A549 (cell line): ENCODE measurements around the gene ARHGEF7. TPM values are rescaled to one million over a fixed set of nuclear protein-coding genes. Genes with fewer than 3 reads are reported as not detected.

Source experiments
- ATAC-seq, 2 experiments: fragments of 200-7000 bp in 1 of 2; fragments of >200 bp in 1 of 2; cut with Nextera tagmentation in 1 of 2; cut with Tn5 transposase in 1 of 2; 3 replicates each; pipeline versions ENCODE4 v1.8.0 to v1.9.1; 2018 to 2020; ENCODE audit warnings: mild to moderate bottlenecking in 1 of 2, moderate library complexity in 1 of 2
- CTCF ChIA-PET: fragments of 300-600 bp; sonication (Branson Sonifier 250); formaldehyde crosslinking; extraction: SDS; loops from one replicate; lab custom pipeline; 2021; ENCODE audit warnings: antibody characterized with exemption, inconsistent platforms; lab: Yijun Ruan, JAX
- POLR2A ChIA-PET: fragments of 350-600 bp; formaldehyde crosslinking; extraction: SDS; loops from one replicate; lab custom pipeline; 2021; ENCODE audit warnings: antibody characterized with exemption, inconsistent platforms; lab: Yijun Ruan, JAX
- DNase-seq, 2 experiments: peaks; one replicate each; pipeline versions ENCODE4 v3.0.0 to v3.0.0-alpha.2; 2011 to 2016; ENCODE audit warnings: low read depth in 1 of 2, low spot score in 1 of 2
- FAIRE-seq: peaks from 2 replicates; lab custom pipeline; 2011; peaks lifted over from hg19 to GRCh38; lab: Jason Lieb, UNC
- H3K27ac ChIP-seq, 2 experiments: fragments of >200 bp; sonication (Bioruptor Twin); formaldehyde crosslinking; 3 replicates each; pipeline ENCODE4 v1.5.1; 2016 to 2017
- H3K4me1 ChIP-seq: fragments of >200 bp; sonication (Bioruptor Twin); formaldehyde crosslinking; 3 replicates; pipeline ENCODE4 v1.6.1; 2016
- H3K4me2 ChIP-seq: fragments of >200 bp; sonication (Bioruptor Twin); formaldehyde crosslinking; 3 replicates; pipeline ENCODE4 v1.6.1; 2016
- H3K4me3 ChIP-seq: fragments of >200 bp; sonication (Bioruptor Twin); formaldehyde crosslinking; 3 replicates; pipeline ENCODE4 v1.5.1; 2016
- H3K9me3 ChIP-seq: fragments of >200 bp; sonication (Bioruptor Twin); formaldehyde crosslinking; 3 replicates; pipeline ENCODE4 v1.6.1; 2016
- BHLHE40 ChIP-seq: IDR thresholded peaks from 2 replicates; pipeline ENCODE4 v1.6.1; 2012; ENCODE audit warnings: low read depth, low read length, inconsistent platforms
- ESRRA ChIP-seq: fragments of 150-350 bp; IDR thresholded peaks from 2 replicates; pipeline ENCODE4 v1.6.1; 2014; ENCODE audit warnings: mild to moderate bottlenecking, low read length, borderline replicate concordance
- FOSB ChIP-seq: fragments of 250-450 bp; sonication (Bioruptor Pico); IDR thresholded peaks from 2 replicates; pipeline ENCODE4 v1.5.0; 2020; ENCODE audit warnings: mild to moderate bottlenecking, moderate library complexity
- FOSL2 ChIP-seq, 2 experiments: fragments of 450-650 bp in 1 of 2; fragments of >200 bp in 1 of 2; sonication (Bioruptor Twin) in 1 of 2; formaldehyde crosslinking; IDR thresholded peaks; 2 replicates each; pipeline versions ENCODE4 v1.5.0 to v1.6.1; 2016 to 2020; ENCODE audit warnings: mild to moderate bottlenecking in 1 of 2, moderate library complexity in 1 of 2
- FOXS1 ChIP-seq: fragments of 250-450 bp; sonication (Bioruptor Pico); IDR thresholded peaks from 2 replicates; pipeline ENCODE4 v1.5.0; 2020; ENCODE audit warnings: mild to moderate bottlenecking, moderate library complexity
- GATA3 ChIP-seq: IDR thresholded peaks from 2 replicates; pipeline ENCODE4 v1.6.1; 2012; ENCODE audit warnings: borderline replicate concordance
- HDAC2 ChIP-seq: fragments of 200-600 bp; sonication (generic); IDR thresholded peaks from 2 replicates; pipeline ENCODE4 v1.6.1; 2016
- HEYL ChIP-seq: fragments of 250-450 bp; sonication (Bioruptor Pico); IDR thresholded peaks from 2 replicates; pipeline ENCODE4 v1.8.0; 2021; ENCODE audit warnings: mild to moderate bottlenecking, moderate library complexity
- JUN ChIP-seq, 2 experiments: fragments of >200 bp; sonication (Bioruptor Twin); formaldehyde crosslinking; IDR thresholded peaks; 2 replicates in 1 of 2; 3 replicates in 1 of 2; pipeline ENCODE4 v1.6.1; 2016 to 2017
- JUNB ChIP-seq: fragments of >200 bp; sonication (Bioruptor Twin); formaldehyde crosslinking; IDR thresholded peaks from 2 replicates; pipeline ENCODE4 v1.6.1; 2016
- MAFK ChIP-seq: fragments of 450-650 bp; IDR thresholded peaks from 2 replicates; pipeline ENCODE4 v1.6.1; 2014; ENCODE audit not compliant: partially characterized antibody
- NFE2L2 ChIP-seq: fragments of 150-350 bp; conservative IDR thresholded peaks from 2 replicates; pipeline ENCODE4 v1.6.1; 2014; ENCODE audit warnings: low read length
- NR3C1 ChIP-seq: fragments of >200 bp; sonication (Bioruptor Twin); formaldehyde crosslinking; IDR thresholded peaks from 3 replicates; pipeline ENCODE4 v1.6.1; 2017
- PHF8 ChIP-seq: fragments of 200-600 bp; sonication (generic); IDR thresholded peaks from 2 replicates; pipeline ENCODE4 v1.6.1; 2016; ENCODE audit warnings: low read depth, mild to moderate bottlenecking, antibody characterized with exemption, moderate library complexity, borderline replicate concordance
- POLR2AphosphoS2 ChIP-seq: conservative IDR thresholded peaks from 2 replicates; pipeline ENCODE4 v1.6.1; 2012; ENCODE audit warnings: low read length, improper control_type of control experiment, inconsistent platforms
- RAD21 ChIP-seq, 2 experiments: fragments of >200 bp in 1 of 2; sonication (Bioruptor Twin) in 1 of 2; formaldehyde crosslinking in 1 of 2; IDR thresholded peaks in 1 of 2; conservative IDR thresholded peaks in 1 of 2; 2 replicates in 1 of 2; 3 replicates in 1 of 2; pipeline ENCODE4 v1.6.1; 2012 to 2018; ENCODE audit warnings: inconsistent platforms in 1 of 2
- RARB ChIP-seq: fragments of 250-450 bp; sonication (Bioruptor Pico); IDR thresholded peaks from 2 replicates; pipeline ENCODE4 v1.8.0; 2021; ENCODE audit warnings: mild to moderate bottlenecking, moderate library complexity
- SREBF2 ChIP-seq: fragments of 450-650 bp; IDR thresholded peaks from 2 replicates; pipeline ENCODE4 v1.6.1; 2014; ENCODE audit warnings: mild to moderate bottlenecking, moderate library complexity
- TFCP2L1 ChIP-seq: fragments of 250-450 bp; sonication (Bioruptor Pico); IDR thresholded peaks from 2 replicates; pipeline ENCODE4 v1.5.0; 2021; ENCODE audit warnings: mild to moderate bottlenecking
- TP53 ChIP-seq: fragments of 250-450 bp; sonication (Bioruptor Pico); IDR thresholded peaks from 2 replicates; pipeline ENCODE4 v1.5.0; 2021; ENCODE audit warnings: mild to moderate bottlenecking, moderate library complexity
- ZFP36 ChIP-seq: fragments of 450-650 bp; IDR thresholded peaks from 2 replicates; pipeline ENCODE4 v1.6.1; 2014; ENCODE audit warnings: borderline replicate concordance; ENCODE audit not compliant: partially characterized antibody
- ZSCAN20 ChIP-seq: fragments of 250-450 bp; sonication (Bioruptor Pico); IDR thresholded peaks from 2 replicates; pipeline ENCODE4 v1.8.0; 2022; ENCODE audit warnings: mild to moderate bottlenecking, moderate library complexity
- WGBS: methylation state at CpG from one replicate; pipeline ENCODE4 v1.1.6; 2017; ENCODE audit errors: missing lambda C conversion rate; 5-methylcytosine and 5-hydroxymethylcytosine counted together
- polyA plus RNA-seq, 4 experiments: library from polyadenylated mRNA; depleted of rRNA in 3 of 4; stranded (reverse); fragments of >200 nt; fragmentation: RNase III in 1 of 4; extraction: RNeasy Plus Mini Kit Qiagen cat#74134 plus additional on column Dnase treatment in 1 of 4; gene quantifications; 2 replicates in 3 of 4; 3 replicates in 1 of 4; pipeline ENCODE4 v1.2.3, GENCODE V29; 2011 to 2017
- TF ChIP-seq, protein P1 (sequence below): IDR thresholded peaks from 2 replicates; pipeline ENCODE4 v1.6.1; 2012; ENCODE audit warnings: low read depth, borderline replicate concordance
- TF ChIP-seq, protein P2 (sequence below): fragments of 250-450 bp; sonication (Bioruptor Pico); IDR thresholded peaks from 2 replicates; pipeline ENCODE4 v1.5.0; 2020; ENCODE audit warnings: low read depth, mild to moderate bottlenecking, moderate library complexity
- TF ChIP-seq, protein P3 (sequence below): fragments of >200 bp; sonication (Bioruptor Twin); formaldehyde crosslinking; IDR thresholded peaks from 3 replicates; pipeline ENCODE4 v1.5.1; 2016

The ARHGEF7 gene
- polyA plus RNA-seq, 2 of the 4 experiments (the other 2 are of a cell fraction) = 21.1 to 23.1 TPM

DNA sequence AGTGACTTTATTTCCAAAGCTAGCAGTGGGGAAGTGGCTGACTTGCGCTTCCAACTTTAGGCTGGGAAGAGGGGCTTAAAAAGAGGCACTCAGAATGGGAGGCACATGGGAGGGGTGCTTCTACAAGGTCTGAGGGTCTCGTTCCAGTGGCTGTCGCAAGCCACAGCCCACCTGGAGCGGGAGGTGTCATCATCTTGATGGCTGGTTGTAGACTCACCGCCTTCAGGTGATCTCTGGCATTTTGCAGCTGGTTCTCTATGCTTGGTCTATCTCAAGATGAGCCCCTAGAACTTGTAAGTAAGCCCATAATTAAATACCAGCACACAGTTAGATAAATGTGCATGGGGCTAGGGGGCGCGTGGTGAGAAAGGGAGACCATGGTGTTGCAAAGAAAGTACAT lies 214.5 kb downstream of the ARHGEF7 start:
- ChIA-PET CTCF (interaction anchor here (0.8 kb wide), 1 partner anchor 95 kb away, joined by 3 read pairs; no protein-coding TSS in a partner anchor), POLR2A (no interaction called here)
- Histone ChIP-seq H3K4me1 (no peaks in the 10 kb centered on the region), H3K4me2 (no peak overlapping the region), H3K9me3 (no peaks in the 10 kb centered on the region), H3K27ac (no peak overlapping the region), H3K4me3 (no peak overlapping the region)
- WGBS = 37% methylated on average over 6 of the region's 7 CpGs
- no peak for FAIRE-seq
- no peak for DNase-seq
- TF ChIP-seq FOSB = no peak
- TF ChIP-seq, protein P1, sequence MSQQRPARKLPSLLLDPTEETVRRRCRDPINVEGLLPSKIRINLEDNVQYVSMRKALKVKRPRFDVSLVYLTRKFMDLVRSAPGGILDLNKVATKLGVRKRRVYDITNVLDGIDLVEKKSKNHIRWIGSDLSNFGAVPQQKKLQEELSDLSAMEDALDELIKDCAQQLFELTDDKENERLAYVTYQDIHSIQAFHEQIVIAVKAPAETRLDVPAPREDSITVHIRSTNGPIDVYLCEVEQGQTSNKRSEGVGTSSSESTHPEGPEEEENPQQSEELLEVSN = no peak
- ATAC-seq = no peak

DNA sequence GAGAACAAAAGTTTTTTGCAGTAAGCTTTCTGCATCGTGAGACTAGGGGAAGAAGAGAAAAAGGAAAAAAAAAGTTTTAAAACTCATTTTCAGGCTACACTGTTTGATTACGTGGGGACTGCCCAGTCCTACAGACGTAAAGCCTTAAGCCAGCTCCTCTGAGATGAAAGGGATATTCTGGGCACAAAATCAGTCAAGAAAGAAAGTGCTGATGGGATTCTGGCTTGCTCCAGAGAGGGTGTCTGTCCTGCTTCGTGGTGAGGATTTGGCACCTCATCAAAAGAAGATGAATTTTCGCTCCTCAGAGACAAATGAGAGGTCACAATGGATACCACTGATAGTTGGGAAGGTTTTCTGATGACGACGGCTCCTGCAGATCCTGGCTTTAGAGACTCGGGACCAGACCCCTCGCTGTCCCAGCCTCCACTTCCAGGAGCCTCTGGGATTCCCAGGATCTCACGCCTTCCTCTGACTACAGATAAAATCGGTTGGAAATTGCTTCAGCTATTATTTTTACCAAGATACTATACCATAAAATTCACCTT lies 215.0 kb downstream of the ARHGEF7 start:
- DNase-seq (no peak), ATAC-seq (no peak), FAIRE-seq (no peak)
- Histone ChIP-seq H3K4me2 (no peak overlapping the region), H3K4me3 (no peak overlapping the region), H3K4me1 (no peaks in the 10 kb centered on the region), H3K27ac (no peak overlapping the region), H3K9me3 (no peaks in the 10 kb centered on the region)
- POLR2A ChIA-PET = no interaction called here
- CTCF ChIA-PET = interaction anchor here (0.8 kb wide), 1 partner anchor 95 kb away, joined by 3 read pairs; no protein-coding TSS in a partner anchor
- 25% methylated on average over 11 of the region's 11 CpGs for WGBS
- TF ChIP-seq NR3C1 (no peak), JUN (IDR thresholded peaks at IDR 0.05) (no peak), JUNB (no peak), TFCP2L1 (CRISPR knock-in tag) (no peak), HEYL (CRISPR knock-in tag) (no peak), TP53 (CRISPR knock-in tag) (no peak), POLR2AphosphoS2 (no peak), MAFK (no peak), BHLHE40 (no peak), FOSL2 (IDR thresholded peaks at IDR 0.05) (no peak), FOSL2 (CRISPR knock-in tag; IDR thresholded peaks at IDR 0.05) (no peak), RARB (CRISPR knock-in tag) (no peak), ZSCAN20 (CRISPR knock-in tag) (no peak), GATA3 (no peak)
- TF ChIP-seq, protein P1 = no peak
- TF ChIP-seq, all 56 proteins: peak for 0

DNA sequence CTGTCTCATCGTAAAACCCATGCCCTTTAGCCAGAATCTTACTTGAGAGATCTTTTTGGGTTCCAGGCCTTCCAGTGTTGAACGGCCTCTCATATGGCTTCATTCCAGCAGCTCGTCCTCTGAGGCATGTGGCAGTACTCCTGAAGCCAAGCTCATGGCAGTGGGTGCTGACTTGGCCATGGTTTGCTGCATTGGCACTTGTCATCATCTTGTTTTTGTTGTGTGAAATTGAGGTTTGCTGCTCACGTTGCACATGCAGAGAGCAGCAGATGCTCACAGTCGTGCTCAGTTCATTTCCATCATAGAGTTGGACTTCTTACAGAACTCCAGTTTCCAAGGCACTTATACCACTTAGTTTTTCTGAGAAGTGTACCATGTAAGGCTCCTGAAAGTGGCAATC lies 220.2 kb downstream of the ARHGEF7 start:
- H3K9me3 ChIP-seq = no peaks in the 10 kb centered on the region
- FAIRE-seq = no peak
- POLR2A ChIA-PET = no interaction called here
- no peak overlapping the region for H3K27ac ChIP-seq
- CTCF ChIA-PET = interaction anchor here (1.5 kb wide), 1 partner anchor 13 kb away, joined by 3 read pairs; no protein-coding TSS in a partner anchor
- 5% methylated on average over 5 of the region's 5 CpGs for WGBS
- no peak for ATAC-seq
- no peak overlapping the region for H3K4me2 ChIP-seq
- no peak for TF ChIP-seq PHF8
- DNase-seq = no peak
- H3K4me3 ChIP-seq = no peak overlapping the region
- no peaks in the 10 kb centered on the region for H3K4me1 ChIP-seq

DNA sequence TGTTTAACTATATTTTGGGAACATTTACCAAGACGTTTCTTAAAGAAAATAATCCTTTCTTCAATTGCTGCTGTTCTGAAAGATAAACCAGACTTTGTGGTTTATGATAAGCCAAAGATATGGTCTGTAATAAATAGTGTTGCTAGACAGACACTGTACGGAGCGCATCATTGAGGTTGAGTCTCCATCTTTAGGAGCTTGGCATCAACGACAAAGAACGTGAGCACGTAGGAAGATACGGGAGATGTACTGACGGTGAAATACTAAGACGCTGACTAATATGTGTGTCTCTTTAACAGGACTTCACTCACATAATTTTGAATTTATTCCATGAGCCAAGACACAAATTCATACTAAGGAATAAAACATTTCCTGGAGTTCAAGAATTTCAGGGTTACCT lies 221.6 kb downstream of the ARHGEF7 start:
- no peak overlapping the region for H3K4me2 ChIP-seq
- ATAC-seq = no peak
- no peaks in the 10 kb centered on the region for H3K9me3 ChIP-seq
- POLR2A ChIA-PET = no interaction called here
- H3K27ac ChIP-seq = no peak overlapping the region
- DNase-seq = no peak
- FAIRE-seq = no peak
- no peak overlapping the region for H3K4me3 ChIP-seq
- 77% methylated on average over 9 of the region's 9 CpGs for WGBS
- H3K4me1 ChIP-seq = no peaks in the 10 kb centered on the region
- CTCF ChIA-PET = no interaction called here
- TF ChIP-seq SREBF2 = no peak

DNA sequence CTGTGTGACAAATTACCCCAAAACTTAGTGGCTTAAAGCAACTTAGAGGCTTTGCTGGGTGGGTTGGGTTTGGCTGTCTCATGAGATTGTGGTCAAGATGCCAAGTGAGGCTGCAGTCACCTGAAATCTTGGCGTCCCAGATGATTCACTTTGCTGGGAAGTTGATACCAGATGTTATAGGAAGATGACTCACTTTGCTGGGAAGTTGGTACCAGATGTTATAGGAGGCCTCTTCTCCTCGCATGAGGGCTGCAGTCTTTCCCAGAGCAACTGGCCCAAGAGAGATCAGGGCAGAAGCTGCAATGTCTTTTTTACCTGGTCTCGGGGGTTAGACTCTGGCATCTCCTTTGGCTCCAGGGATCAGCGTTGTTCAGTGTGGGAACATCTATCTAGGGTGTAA lies 222.1 kb downstream of the ARHGEF7 start:
- no peak for DNase-seq
- no peaks in the 10 kb centered on the region for H3K9me3 ChIP-seq
- no peak overlapping the region for H3K27ac ChIP-seq
- H3K4me1 ChIP-seq = no peaks in the 10 kb centered on the region
- WGBS = 8% methylated on average over 4 of the region's 4 CpGs
- no peak overlapping the region for H3K4me2 ChIP-seq
- CTCF ChIA-PET = no interaction called here
- POLR2A ChIA-PET = no interaction called here
- no peak for ATAC-seq
- no peak overlapping the region for H3K4me3 ChIP-seq
- no peak for FAIRE-seq
- no peak for TF ChIP-seq RAD21 (conservative IDR thresholded peaks at IDR 0.05 in 1 of 2, IDR thresholded peaks at IDR 0.05 in 1 of 2)
- no peak for TF ChIP-seq FOXS1 (CRISPR knock-in tag)
- no peak for TF ChIP-seq ZFP36
- TF ChIP-seq, protein P2, sequence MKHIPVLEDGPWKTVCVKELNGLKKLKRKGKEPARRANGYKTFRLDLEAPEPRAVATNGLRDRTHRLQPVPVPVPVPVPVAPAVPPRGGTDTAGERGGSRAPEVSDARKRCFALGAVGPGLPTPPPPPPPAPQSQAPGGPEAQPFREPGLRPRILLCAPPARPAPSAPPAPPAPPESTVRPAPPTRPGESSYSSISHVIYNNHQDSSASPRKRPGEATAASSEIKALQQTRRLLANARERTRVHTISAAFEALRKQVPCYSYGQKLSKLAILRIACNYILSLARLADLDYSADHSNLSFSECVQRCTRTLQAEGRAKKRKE (CRISPR knock-in tag) = no peak
- TF ChIP-seq POLR2AphosphoS2 = no peak
- TF ChIP-seq HDAC2 = no peak
- TF ChIP-seq ESRRA = no peak
- no peak for TF ChIP-seq JUNB
- TF ChIP-seq, protein P3, sequence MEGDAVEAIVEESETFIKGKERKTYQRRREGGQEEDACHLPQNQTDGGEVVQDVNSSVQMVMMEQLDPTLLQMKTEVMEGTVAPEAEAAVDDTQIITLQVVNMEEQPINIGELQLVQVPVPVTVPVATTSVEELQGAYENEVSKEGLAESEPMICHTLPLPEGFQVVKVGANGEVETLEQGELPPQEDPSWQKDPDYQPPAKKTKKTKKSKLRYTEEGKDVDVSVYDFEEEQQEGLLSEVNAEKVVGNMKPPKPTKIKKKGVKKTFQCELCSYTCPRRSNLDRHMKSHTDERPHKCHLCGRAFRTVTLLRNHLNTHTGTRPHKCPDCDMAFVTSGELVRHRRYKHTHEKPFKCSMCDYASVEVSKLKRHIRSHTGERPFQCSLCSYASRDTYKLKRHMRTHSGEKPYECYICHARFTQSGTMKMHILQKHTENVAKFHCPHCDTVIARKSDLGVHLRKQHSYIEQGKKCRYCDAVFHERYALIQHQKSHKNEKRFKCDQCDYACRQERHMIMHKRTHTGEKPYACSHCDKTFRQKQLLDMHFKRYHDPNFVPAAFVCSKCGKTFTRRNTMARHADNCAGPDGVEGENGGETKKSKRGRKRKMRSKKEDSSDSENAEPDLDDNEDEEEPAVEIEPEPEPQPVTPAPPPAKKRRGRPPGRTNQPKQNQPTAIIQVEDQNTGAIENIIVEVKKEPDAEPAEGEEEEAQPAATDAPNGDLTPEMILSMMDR = no peak
- no peak for TF ChIP-seq NFE2L2
